B cell (primary cell): ENCODE data around the gene SPTB.

Source experiments
- CTCF ChIP-seq: fragments of 200-600 bp; IDR thresholded peaks from one replicate; pipeline ENCODE4 v1.8.0; 2022; ENCODE audit warnings: antibody characterized with exemption, mild to moderate bottlenecking
- EZH2 ChIP-seq: IDR thresholded peaks from 2 replicates; pipeline ENCODE4 v1.6.1; 2012; ENCODE audit warnings: borderline replicate concordance, low read depth, mild to moderate bottlenecking, moderate library complexity, low read length; ENCODE audit not compliant: insufficient read depth, poor library complexity, severe bottlenecking

- TF ChIP-seq EZH2, result no peak
- peak; percentile 71 for TF ChIP-seq CTCF
Measured at GRCh38 chr14:64823305-64823861, 56.3 kb downstream of the SPTB start.
